GM12892 (cell line): Measurements from ENCODE around the gene PIK3C2B.

ENCODE experiments used
- DNase-seq: peaks from one replicate; pipeline ENCODE4 v3.0.0; 2011; ENCODE audit not compliant: insufficient read length
- FAIRE-seq: peaks from 2 replicates; lab custom pipeline; 2011; peaks lifted over from hg19 to GRCh38; lab: Jason Lieb, UNC
- POLR2A ChIP-seq: IDR thresholded peaks from 2 replicates; pipeline ENCODE4 v1.6.1; 2011; ENCODE audit warnings: low read depth, low read length, control low read depth
- POLR2AphosphoS5 ChIP-seq: IDR thresholded peaks from 2 replicates; pipeline ENCODE4 v1.6.1; 2011; ENCODE audit warnings: low read depth, low read length, control low read depth
- TAF1 ChIP-seq: IDR thresholded peaks from 2 replicates; pipeline ENCODE4 v1.6.1; 2011; ENCODE audit warnings: low read depth, mild to moderate bottlenecking, control low read depth, low read length, borderline replicate concordance

Gene PIK3C2B

DNA sequence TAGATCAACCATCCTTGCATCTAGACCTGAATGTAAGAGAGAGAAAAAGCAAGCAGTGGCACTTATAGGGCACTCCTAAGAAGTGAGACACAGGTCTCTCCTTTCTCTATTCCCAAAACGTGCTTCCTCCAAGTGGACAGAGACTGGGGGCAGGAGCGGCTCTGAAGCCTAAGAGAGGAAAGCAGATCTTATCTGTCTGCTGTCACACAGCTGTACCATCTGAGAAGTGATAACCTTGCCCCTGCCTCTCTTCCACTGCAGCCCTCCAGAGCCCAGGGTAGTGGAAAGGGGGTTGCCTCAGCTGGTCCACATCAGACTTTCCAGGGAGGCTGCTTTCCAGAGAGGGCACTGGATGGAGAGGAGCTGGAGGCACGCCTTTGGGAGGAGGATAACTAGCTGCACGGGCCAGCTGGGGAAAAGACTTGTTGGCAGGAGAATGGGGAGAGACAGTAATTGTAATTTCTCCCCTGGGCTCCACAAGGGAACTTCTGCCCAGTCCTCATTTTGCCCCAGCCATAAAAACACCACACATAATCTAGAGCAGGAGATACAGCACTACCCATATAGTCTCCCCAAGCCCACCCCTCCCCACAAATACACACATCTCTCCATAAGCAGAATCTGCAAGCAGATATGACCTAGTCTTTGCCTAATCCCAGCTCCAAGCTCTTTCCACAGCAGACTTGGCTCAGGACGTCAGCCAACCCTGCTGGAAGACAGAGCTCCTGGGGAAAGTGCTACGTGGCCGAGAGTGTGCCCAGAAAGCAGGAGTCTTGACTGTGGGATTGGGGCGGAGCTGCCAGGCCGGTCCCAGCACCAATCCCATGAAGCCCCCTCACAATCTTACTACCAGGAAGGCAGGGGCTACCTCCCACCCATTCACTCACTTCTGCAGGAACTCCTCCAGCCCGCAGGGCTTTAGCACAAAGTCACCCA is 31.2 kb downstream of the PIK3C2B start:
- DNase-seq: no peak
- no peak for FAIRE-seq
- TF ChIP-seq TAF1 (no peak), POLR2AphosphoS5 (no peak)

DNA sequence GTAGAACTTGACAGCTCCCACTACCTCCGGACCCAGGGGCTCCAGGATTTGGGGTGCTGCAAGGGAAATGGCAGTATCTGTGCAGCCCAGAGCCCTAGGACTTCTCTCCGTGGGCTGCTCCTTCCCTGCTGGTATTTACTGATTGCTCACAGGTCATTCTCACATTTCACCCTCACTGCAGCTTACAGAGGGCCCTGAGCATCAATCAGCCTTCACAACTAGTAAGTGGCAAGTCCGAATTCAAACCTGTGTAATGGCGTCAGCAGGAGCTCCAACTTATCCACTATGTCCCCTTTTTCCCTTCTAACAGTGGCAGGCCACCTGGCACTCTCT is 32.4 kb downstream of the PIK3C2B start:
- TF ChIP-seq POLR2A (no peak), TAF1 (no peak), POLR2AphosphoS5 (no peak)
- FAIRE-seq: no peak
- DNase-seq: no peak

DNA sequence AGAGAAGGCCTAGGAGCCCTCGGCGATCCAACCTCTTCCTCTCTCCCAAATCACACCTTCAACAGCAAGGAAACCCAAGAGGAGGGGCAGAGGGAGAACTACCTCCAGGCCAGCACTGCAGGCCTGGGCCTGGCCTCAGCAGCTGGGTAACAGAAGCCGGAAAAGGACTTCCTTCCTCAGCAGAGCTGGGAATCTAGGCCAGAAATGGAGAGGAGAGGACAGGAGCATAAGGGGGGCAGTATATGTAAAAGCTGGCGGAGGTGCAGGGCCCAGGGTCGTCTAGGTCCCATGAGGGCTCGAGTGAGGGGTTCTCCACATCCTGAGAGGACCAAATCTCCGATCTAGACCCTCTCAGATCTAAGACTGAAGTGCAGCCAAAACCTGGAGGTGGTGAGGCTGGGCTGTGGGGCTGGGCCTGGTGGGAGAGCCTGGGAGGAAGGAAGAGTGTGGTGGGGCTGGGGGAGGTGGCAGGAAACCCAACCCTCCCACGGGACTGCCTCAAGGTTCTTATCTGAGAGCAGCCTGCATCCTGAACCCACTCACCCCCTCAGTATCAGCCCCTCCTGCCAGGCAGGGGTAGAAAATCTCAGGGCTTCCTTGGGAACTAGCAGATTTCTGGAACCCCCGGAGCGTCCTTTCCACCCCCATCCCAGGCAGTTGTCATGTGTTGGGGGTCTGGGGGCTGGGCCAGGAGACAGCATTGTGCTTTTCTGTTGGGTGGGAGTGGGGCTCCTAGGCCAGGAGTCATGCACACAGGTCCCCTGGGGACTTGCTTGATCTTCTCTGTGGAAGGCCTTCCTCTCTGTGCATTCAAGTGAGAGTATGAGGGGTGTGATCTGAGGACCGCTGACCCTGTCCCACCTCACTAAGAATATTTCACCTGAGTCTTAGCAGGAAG is 33.0 kb downstream of the PIK3C2B start:
- peak; percentile 36; the same call in 1 of the 2 replicates for TF ChIP-seq POLR2A
- TF ChIP-seq TAF1: 0 out of 2 replicates have a peak, but pooled peaks have one; percentile 22
- peak; percentile 59; the same call in 1 of the 2 replicates for TF ChIP-seq POLR2AphosphoS5
- FAIRE-seq (peak; percentile 93), DNase-seq (no peak)

DNA sequence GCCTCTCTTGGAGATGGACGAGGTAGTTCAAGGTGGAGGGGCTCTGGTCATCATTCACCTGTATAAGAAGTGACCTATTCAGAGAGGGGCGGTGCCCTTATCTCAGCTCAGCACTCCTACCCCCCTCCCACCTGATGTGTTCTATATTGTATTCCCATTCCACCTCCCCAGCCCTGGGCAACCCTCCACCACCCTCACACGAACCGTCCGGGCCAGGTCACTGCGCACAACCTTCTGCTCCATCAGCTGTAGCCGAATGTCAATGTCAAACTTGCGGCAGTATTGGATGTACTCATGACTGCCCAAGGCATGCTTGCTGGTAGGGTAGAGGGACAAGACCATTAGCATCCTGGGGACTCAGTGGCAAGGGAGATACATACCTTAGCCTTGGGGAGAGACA is 34.3 kb downstream of the PIK3C2B start:
- TF ChIP-seq TAF1: no peak
- TF ChIP-seq POLR2A: no peak
- TF ChIP-seq POLR2AphosphoS5: no peak
- DNase-seq: no peak
- FAIRE-seq: no peak

DNA sequence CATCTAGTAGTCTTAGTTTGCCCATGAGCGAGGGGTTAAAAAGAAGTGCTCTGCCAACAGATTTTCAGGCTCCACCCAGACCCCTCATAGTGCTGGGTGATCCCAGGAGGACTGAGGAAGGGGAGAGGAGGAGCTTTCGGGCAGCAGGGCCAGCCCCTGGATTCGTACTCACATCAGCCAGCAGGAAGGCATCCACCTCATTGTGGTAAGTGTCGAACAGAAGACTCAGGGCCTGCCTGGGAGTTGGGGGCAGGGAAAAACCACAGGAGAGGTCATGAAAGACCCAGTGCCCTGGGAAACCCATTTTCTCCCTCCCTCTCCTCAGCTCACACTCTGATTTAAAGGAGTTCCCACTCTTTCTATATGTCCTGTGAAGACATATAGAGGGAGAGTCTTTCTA is 34.9 kb downstream of the PIK3C2B start:
- DNase-seq (no peak), FAIRE-seq (no peak)
- TF ChIP-seq POLR2AphosphoS5: no peak
- TF ChIP-seq TAF1: no peak
- TF ChIP-seq POLR2A: no peak

DNA sequence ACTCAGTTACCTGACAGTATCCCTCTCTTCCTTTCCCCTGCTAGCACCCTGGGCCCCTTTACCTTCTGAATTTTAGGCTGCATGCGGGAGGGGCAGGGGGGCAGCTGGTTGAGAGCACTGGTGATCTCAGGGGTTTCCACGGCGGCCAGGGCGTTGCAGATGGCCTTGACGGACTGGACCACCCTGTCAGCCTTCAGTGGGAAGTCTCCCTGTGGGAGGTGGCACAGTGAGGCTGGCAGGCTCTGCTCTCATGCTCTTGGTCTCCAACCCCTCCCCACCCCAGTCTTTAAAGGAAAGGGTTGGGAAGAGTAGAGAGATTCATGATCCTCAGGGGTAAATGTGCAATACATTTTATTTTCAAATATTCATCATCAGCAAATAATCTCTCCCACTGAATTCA is 36.9 kb downstream of the PIK3C2B start:
- DNase-seq: no peak
- TF ChIP-seq POLR2A: no peak
- TF ChIP-seq TAF1: no peak
- no peak for TF ChIP-seq POLR2AphosphoS5
- no peak for FAIRE-seq

DNA sequence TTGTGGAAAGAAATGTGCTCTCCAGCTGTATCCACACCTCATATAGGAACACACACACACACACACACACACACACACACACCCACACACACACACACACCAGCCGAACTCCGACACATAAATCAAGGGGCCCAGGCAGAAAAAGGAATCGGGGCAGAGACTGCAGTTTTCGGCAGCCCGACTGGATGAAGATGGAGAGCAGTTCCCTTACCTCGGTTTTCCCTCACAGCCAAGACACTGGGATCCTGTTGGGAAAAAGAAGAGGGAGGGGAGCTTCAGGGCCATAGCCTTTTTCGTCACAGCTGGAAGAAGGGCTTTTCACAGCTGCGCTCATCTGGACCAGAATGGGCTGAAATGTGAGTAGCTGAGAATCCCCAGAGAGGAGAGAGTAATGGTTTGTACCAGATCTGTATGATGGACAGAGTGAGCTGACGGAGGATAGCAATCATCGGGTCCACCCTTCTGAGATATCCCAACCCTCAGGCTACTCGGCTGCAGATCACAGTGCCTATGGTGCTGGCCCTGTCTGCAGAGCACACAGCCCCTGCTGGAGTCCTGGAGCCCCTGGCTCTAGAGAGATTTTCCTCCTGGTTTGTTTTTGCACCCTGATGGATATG is 37.7 kb downstream of the PIK3C2B start:
- TF ChIP-seq TAF1 (no peak), POLR2AphosphoS5 (no peak), POLR2A (no peak)
- DNase-seq: no peak
- no peak for FAIRE-seq

DNA sequence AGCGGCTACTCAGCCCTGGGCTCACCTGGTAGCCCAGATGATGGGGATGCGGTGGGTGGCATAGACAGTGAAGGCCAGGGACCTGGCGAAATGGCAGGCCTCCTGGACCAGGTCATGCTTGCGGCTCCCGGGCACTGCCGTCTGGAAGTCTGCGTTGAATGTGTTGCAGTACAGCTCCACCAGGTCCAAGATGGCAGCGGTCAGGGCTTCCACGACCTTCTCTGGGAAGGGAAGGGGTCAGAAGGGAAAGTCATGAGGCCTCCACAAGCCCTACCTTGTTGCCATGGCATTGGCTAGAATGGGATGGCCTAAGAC is 38.8 kb downstream of the PIK3C2B start:
- DNase-seq (no peak), FAIRE-seq (no peak)
- TF ChIP-seq TAF1 (no peak), POLR2A (no peak), POLR2AphosphoS5 (no peak)

DNA sequence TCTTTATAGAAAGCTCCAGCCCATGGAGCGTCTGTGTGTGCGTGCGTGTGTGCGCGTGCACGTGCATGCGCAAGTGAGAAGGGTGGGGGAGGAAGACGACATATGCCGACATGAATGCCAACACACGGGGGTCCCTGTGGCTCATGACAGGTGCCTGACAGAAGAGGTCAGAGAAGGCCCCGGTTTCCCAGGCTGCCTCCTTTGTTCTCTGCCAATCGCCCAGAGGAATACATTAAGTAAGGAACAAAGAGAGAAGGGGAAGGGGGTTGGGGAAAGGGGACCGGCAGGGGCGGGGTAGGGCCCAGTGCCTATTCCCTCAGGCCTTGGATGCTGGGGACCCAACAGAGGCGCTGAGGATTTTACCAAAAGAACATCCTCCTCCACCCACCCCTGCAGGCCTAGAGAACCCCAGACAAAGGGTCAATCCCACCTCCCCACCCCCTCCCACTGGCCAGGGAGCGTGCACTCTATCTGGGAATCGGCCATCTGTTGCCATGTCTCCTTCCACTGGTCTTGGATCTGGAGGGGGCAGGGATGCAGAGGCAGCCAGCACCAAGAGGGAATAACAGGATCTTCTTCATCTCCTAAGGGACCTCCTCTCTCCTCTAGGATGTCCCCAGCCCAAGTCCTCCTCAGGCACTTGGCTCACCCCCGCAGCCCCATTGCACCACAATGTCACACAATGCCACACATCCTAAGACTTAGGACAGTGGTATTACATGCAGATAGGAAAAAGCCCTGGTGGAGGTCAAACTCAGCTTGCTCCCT is 39.4 kb downstream of the PIK3C2B start:
- FAIRE-seq (no peak), DNase-seq (no peak)
- TF ChIP-seq POLR2AphosphoS5 (no peak), TAF1 (no peak), POLR2A (no peak)

DNA sequence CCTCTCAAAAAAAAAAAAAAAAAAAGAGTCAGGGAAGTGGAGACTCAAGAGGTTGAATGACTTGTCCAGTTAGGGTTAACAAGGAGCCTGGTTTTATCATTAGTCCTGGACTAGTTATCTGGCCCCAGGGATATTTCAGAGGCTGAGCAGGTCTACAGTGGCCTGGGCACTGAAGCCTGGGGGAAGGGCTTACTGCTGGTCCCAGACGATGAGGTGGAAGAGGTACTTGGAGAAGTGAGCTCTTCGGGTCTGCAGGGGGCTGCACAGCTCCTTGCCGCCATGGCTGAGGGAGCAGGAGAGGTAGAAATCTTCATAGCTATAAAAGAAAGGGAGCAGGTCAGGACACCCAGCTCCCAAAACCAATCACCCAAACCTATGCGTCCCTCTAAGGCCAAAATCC is 40.1 kb downstream of the PIK3C2B start:
- no peak for FAIRE-seq
- no peak for TF ChIP-seq TAF1
- TF ChIP-seq POLR2A: no peak
- TF ChIP-seq POLR2AphosphoS5: no peak
- DNase-seq: no peak

DNA sequence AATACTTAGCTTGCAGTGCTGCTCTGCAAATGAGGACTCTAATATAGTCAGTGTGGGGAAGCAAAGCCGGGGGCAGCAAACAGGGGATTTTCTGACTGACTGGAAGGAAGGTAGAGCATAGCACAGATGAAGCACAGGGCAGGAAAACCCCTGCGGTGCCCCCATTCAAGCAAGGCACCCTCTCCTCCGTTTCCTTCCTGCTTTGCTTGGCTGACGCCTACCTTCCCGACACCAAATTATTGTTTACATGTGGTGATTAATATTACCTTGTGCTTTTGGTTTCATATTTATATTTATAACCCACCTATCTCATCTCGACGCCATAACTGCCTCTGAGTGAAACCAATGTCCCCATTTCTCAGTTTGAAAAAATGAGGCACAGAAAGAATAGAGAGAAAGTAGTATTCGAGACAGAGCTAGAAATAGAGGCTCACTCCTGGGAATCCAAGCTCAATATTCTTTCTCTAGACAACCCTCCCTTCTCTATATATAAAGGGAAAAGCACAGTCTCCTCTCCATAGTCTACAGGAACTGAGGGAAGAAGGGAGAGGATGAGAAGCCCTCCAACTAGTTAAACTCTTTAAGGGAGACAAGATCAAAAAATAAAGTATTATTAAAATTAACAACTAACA is 41.3 kb downstream of the PIK3C2B start:
- DNase-seq: peak; percentile 68
- no peak for TF ChIP-seq POLR2AphosphoS5
- no peak for TF ChIP-seq TAF1
- 0 out of 2 replicates have a peak, but pooled peaks have one; percentile 25 for TF ChIP-seq POLR2A
- peak; percentile 96 for FAIRE-seq
